Activated B cell treated with CpG ODN at 0.5 μM for 24 hours (primary cell): ENCODE measurements around the gene KRTAP5-10. TPM values are rescaled to one million over a fixed set of nuclear protein-coding genes. Genes with fewer than 3 reads are reported as not detected.

Source experiments
- ATAC-seq: fragments of 200-7000 bp; cut with Tn5 transposase; one replicate; pipeline ENCODE4 v1.10.0; 2021; ENCODE audit warnings: low read depth, mild to moderate bottlenecking, moderate library complexity
- CTCF ChIA-PET: fragments of 350-600 bp; sonication (Branson Sonifier 250); formaldehyde crosslinking; loops from one replicate; lab custom pipeline; 2021; ENCODE audit warnings: antibody characterized with exemption; lab: Charles Lee
- POLR2A ChIA-PET: fragments of 350-600 bp; sonication (Branson Sonifier 250); formaldehyde crosslinking; loops from one replicate; lab custom pipeline; 2021; ENCODE audit warnings: antibody characterized with exemption; lab: Charles Lee
- DNase-seq: peaks from one replicate; pipeline ENCODE4 v3.0.0; 2022
- H3K27ac Mint-ChIP-seq: one replicate; pipeline ENCODE4 v1.8.0; 2020; ENCODE audit warnings: mixed read lengths
- H3K27me3 Mint-ChIP-seq: one replicate; pipeline ENCODE4 v1.8.0; 2021; ENCODE audit warnings: mixed read lengths
- H3K36me3 Mint-ChIP-seq: one replicate; pipeline ENCODE4 v1.8.0; 2021; ENCODE audit warnings: low read depth, mixed read lengths
- H3K4me1 Mint-ChIP-seq: one replicate; pipeline ENCODE4 v1.8.0; 2021; ENCODE audit warnings: mixed read lengths
- H3K4me3 Mint-ChIP-seq: one replicate; pipeline ENCODE4 v1.8.0; 2020; ENCODE audit warnings: mild to moderate bottlenecking, mixed read lengths
- H3K9me3 Mint-ChIP-seq: one replicate; pipeline ENCODE4 v1.8.0; 2020; ENCODE audit warnings: mixed read lengths
- CTCF ChIP-seq: fragments of 200-600 bp; IDR thresholded peaks from one replicate; pipeline ENCODE4 v1.8.0; 2022; ENCODE audit warnings: antibody characterized with exemption, mild to moderate bottlenecking
- intact Hi-C: fragments of 100-400 bp; cut with micrococcal nuclease; formaldehyde crosslinking; loops from one replicate; pipeline ENCODE4 v1.15.1; 2024
- total RNA-seq: library from RNA; stranded (reverse); gene quantifications from 2 replicates; pipeline ENCODE4 v1.2.3, GENCODE V29; 2022

Gene KRTAP5-10
- 0.27 TPM in 1 of 2 replicates, not detected in the other for total RNA-seq

GRCh38 chr11:71565263-71565662 is at the start of gene KRTAP5-10:
KRTAP5-10 (plus strand) TSS chr11:71565563; CDS start chr11:71565588, 25 bp downstream.
- intact Hi-C loops, result no loop called here

GRCh38 chr11:71518506-71519471 is 46.6 kb upstream of the KRTAP5-10 start:
- H3K9me3 Mint-ChIP-seq, result peaks cover 2% of the 10 kb centered on the region
- intact Hi-C loops, result no loop called here
- POLR2A ChIA-PET, result no interaction called here

More at GRCh38 chr11:71565263-71565662, at the start of gene KRTAP5-10:
- Mint-ChIP-seq H3K27me3 (peaks cover 38% of the 10 kb centered on the region), H3K4me3 (no peak within 1 kb of the TSS), H3K4me1 (no peaks in the 10 kb centered on the region), H3K27ac (no peak within 1 kb of the TSS), H3K9me3 (peaks cover 2% of the 10 kb centered on the region), H3K36me3 (no peaks in the 10 kb centered on the region)
- DNase-seq (no peak), ATAC-seq (no peak)
- TF ChIP-seq CTCF, result no peak
- CTCF ChIA-PET, result no interaction called here
- POLR2A ChIA-PET, result no interaction called here

GRCh38 chr11:71519546-71519945 is 45.8 kb upstream of the KRTAP5-10 start:
- no peak for TF ChIP-seq CTCF
- no peak for ATAC-seq
- no peaks in the 10 kb centered on the region for H3K27me3 Mint-ChIP-seq
- intact Hi-C loops, result no loop called here
- H3K9me3 Mint-ChIP-seq, result peaks cover 2% of the 10 kb centered on the region
- H3K27ac Mint-ChIP-seq, result no peak overlapping the region
- H3K4me3 Mint-ChIP-seq, result no peak overlapping the region
- ChIA-PET POLR2A (no interaction called here), CTCF (no interaction called here)
- H3K36me3 Mint-ChIP-seq, result no peaks in the 10 kb centered on the region
- H3K4me1 Mint-ChIP-seq, result no peaks in the 10 kb centered on the region
- no peak for DNase-seq

More at GRCh38 chr11:71518506-71519471, 46.6 kb upstream of the KRTAP5-10 start:
- DNase-seq (no peak), ATAC-seq (no peak)
- CTCF ChIA-PET, result no interaction called here
- H3K4me1 Mint-ChIP-seq, result no peaks in the 10 kb centered on the region
- TF ChIP-seq CTCF, result no peak
- H3K27me3 Mint-ChIP-seq, result no peaks in the 10 kb centered on the region
- H3K27ac Mint-ChIP-seq, result no peak overlapping the region
- no peak overlapping the region for H3K4me3 Mint-ChIP-seq
- H3K36me3 Mint-ChIP-seq, result no peaks in the 10 kb centered on the region

- ATAC-seq, result no peak
- no peak overlapping the region for H3K4me3 Mint-ChIP-seq
- H3K27me3 Mint-ChIP-seq, result peaks cover 3% of the 10 kb centered on the region
- intact Hi-C loops, result no loop called here
- no peak overlapping the region for H3K27ac Mint-ChIP-seq
- no peak for DNase-seq
- ChIA-PET CTCF (no interaction called here), POLR2A (no interaction called here)
- no peaks in the 10 kb centered on the region for H3K4me1 Mint-ChIP-seq
- TF ChIP-seq CTCF, result no peak
- H3K36me3 Mint-ChIP-seq, result no peaks in the 10 kb centered on the region
- H3K9me3 Mint-ChIP-seq, result peaks cover 2% of the 10 kb centered on the region
Observed at GRCh38 chr11:71525188-71525937, 40.0 kb upstream of the KRTAP5-10 start.
